Activated T-helper 17 cell treated with anti-CD3 and anti-CD28 coated beads, Interleukin-2, amount 50 U/mL, for 72 hours (primary cell): ENCODE results near the gene MIOX. TPM values are rescaled to one million over a fixed set of nuclear protein-coding genes. Genes with fewer than 3 reads are reported as not detected.

Source experiments
- ATAC-seq: fragments of 150-1000 bp; cut with Tn5 transposase; replicated peaks from 2 replicates; pipeline ENCODE4 v1.10.0; 2021; ENCODE audit warnings: mild to moderate bottlenecking, moderate library complexity
- H3K27ac Mint-ChIP-seq: one replicate; pipeline ENCODE4 v1.8.0; 2022; ENCODE audit warnings: mixed read lengths
- H3K27me3 Mint-ChIP-seq: one replicate; pipeline ENCODE4 v1.8.0; 2022; ENCODE audit warnings: mixed read lengths
- H3K36me3 Mint-ChIP-seq: one replicate; pipeline ENCODE4 v1.8.0; 2022; ENCODE audit warnings: low read depth, mild to moderate bottlenecking, mixed read lengths
- H3K4me1 Mint-ChIP-seq: one replicate; pipeline ENCODE4 v1.8.0; 2022; ENCODE audit warnings: mixed read lengths
- H3K4me3 Mint-ChIP-seq: one replicate; pipeline ENCODE4 v1.8.0; 2022; ENCODE audit warnings: mild to moderate bottlenecking, mixed read lengths
- H3K9me3 Mint-ChIP-seq: one replicate; pipeline ENCODE4 v1.8.0; 2022; ENCODE audit warnings: mixed read lengths
- total RNA-seq, 2 donors: library from RNA; stranded (reverse); gene quantifications; one replicate each; pipeline ENCODE4 v1.2.3, GENCODE V29; 2022

The MIOX gene
- total RNA-seq, 2 donors from 2014 or later: 0.24 to 0.53 TPM

GRCh38 chr22:50445880-50446707, 40.6 kb upstream of the MIOX start:
- Mint-ChIP-seq H3K4me1 (no peaks in the 10 kb centered on the region), H3K4me3 (no peak overlapping the region), H3K27me3 (no peaks in the 10 kb centered on the region), H3K27ac (peak overlapping the region; percentile 70), H3K36me3 (peaks cover 61% of the 10 kb centered on the region), H3K9me3 (no peaks in the 10 kb centered on the region)
- no peak for ATAC-seq

DNA sequence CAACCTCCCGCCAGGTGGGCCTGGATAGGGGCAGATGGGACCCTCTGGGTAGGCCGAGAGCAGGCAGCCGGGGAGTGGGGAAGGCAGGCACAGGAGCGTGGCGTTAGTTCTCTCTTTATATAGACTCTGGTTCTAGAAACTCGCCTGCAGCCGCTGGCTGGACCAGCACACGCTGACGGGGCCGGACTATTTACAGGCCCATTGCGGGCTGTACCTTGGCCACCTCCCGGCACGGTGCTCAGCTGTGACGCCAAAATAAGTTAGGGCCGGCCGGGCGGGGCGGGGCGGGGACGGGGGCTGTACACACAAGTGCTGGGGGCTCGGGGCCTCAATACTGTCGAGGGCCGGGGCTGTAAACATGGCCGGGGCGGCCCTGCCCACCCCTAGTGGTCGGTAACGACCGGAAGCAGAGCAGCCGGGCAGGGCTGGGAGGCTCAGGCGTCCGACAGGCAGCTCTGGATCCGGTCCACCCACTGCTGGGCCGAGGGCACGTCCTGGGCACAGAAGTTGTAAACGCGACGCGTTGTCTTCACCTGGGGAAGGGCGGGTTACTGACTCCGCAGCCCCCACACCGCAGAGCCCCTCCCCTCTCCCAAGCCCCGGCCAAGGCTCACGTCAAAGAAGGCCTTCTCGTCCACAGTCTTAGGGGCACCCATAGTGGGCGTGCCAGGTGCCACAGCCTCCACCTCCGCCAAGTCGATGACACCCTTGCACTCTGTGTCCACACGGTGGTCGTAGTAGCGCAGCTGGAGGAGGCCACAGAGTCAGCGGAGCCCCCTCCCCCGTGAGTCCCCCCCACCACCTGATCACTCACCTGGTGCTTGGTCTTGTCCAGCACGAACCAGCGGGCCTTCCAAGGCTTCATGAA, 39.7 kb upstream of the MIOX start:
- Mint-ChIP-seq H3K27me3 (no peaks in the 10 kb centered on the region), H3K36me3 (peaks cover 64% of the 10 kb centered on the region), H3K27ac (no peak overlapping the region), H3K4me1 (no peaks in the 10 kb centered on the region), H3K9me3 (no peaks in the 10 kb centered on the region), H3K4me3 (no peak overlapping the region)
- ATAC-seq: no peak

- Mint-ChIP-seq H3K9me3 (no peaks in the 10 kb centered on the region), H3K27ac (peak overlapping the region; percentile 7), H3K4me1 (peaks cover 3% of the 10 kb centered on the region), H3K36me3 (peaks cover 73% of the 10 kb centered on the region), H3K27me3 (no peaks in the 10 kb centered on the region), H3K4me3 (no peak overlapping the region)
- ATAC-seq: no peak
These were observed 38.8 kb upstream of the MIOX start for GRCh38 chr22:50447576-50448551.

DNA sequence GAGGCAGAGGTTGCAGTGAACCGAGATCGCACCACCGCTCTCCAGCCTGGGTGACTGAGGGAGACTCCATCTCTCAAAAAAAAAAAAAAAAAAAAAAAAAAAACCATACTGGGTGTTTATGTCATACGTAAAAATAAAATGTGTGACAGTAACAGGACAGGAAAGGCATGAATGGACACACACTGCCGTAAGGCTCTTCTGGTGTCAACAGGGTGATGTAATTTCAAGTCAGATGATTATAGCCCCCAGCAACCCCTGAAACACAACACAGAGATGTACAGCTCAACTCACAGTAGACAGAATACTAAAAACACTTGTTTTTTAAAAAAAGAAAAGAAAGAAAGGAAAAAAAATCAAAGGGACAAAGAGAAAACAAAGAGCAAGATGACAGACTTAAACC, 34.0 kb upstream of the MIOX start:
- no peak for ATAC-seq
- Mint-ChIP-seq H3K36me3 (peaks cover 89% of the 10 kb centered on the region), H3K4me1 (peaks cover 8% of the 10 kb centered on the region), H3K9me3 (no peaks in the 10 kb centered on the region), H3K4me3 (peak overlapping the region; percentile 31), H3K27me3 (no peaks in the 10 kb centered on the region), H3K27ac (peak overlapping the region; percentile 93)

DNA sequence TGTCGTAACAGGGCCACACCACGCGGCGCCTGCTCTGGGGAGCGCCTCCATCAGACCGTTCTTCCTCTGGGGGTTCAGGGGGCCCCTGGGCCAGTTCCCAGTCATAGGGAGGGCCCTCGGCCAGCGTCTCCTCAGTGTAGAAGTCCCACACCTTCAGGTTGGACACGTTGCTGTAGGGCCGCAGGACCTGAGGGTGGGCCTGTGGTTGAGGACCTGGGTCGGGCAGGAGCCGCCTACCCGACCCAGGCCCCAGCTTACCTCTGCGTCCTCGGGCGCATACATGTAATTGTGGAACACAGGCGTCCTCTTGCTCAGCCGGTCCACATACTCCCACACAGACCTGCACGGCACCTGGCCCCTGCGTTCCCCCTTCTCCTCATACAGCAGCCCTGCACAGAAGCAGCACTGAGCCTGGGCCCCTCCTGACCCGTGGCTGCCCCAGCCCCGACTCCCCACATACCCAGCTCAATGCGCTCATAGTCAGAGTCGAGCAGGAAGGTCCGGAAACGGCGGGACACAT, 32.0 kb upstream of the MIOX start:
- no peaks in the 10 kb centered on the region for H3K27me3 Mint-ChIP-seq
- peaks cover 87% of the 10 kb centered on the region for H3K36me3 Mint-ChIP-seq
- ATAC-seq: no peak
- no peak overlapping the region for H3K27ac Mint-ChIP-seq
- H3K9me3 Mint-ChIP-seq: no peaks in the 10 kb centered on the region
- H3K4me3 Mint-ChIP-seq: no peak overlapping the region
- H3K4me1 Mint-ChIP-seq: peaks cover 8% of the 10 kb centered on the region

- H3K36me3 Mint-ChIP-seq: peaks cover 84% of the 10 kb centered on the region
- no peaks in the 10 kb centered on the region for H3K27me3 Mint-ChIP-seq
- H3K4me1 Mint-ChIP-seq: peaks cover 8% of the 10 kb centered on the region
- H3K9me3 Mint-ChIP-seq: no peaks in the 10 kb centered on the region
- ATAC-seq: no peak
- H3K27ac Mint-ChIP-seq: no peak overlapping the region
- no peak overlapping the region for H3K4me3 Mint-ChIP-seq
These were observed 31.5 kb upstream of the MIOX start for GRCh38 chr22:50455201-50455600.

- no peak overlapping the region for H3K27ac Mint-ChIP-seq
- peaks cover 8% of the 10 kb centered on the region for H3K4me1 Mint-ChIP-seq
- peaks cover 84% of the 10 kb centered on the region for H3K36me3 Mint-ChIP-seq
- H3K4me3 Mint-ChIP-seq: no peak overlapping the region
- no peak for ATAC-seq
- no peaks in the 10 kb centered on the region for H3K9me3 Mint-ChIP-seq
- no peaks in the 10 kb centered on the region for H3K27me3 Mint-ChIP-seq
These were observed 30.6 kb upstream of the MIOX start for GRCh38 chr22:50456026-50456425.

DNA sequence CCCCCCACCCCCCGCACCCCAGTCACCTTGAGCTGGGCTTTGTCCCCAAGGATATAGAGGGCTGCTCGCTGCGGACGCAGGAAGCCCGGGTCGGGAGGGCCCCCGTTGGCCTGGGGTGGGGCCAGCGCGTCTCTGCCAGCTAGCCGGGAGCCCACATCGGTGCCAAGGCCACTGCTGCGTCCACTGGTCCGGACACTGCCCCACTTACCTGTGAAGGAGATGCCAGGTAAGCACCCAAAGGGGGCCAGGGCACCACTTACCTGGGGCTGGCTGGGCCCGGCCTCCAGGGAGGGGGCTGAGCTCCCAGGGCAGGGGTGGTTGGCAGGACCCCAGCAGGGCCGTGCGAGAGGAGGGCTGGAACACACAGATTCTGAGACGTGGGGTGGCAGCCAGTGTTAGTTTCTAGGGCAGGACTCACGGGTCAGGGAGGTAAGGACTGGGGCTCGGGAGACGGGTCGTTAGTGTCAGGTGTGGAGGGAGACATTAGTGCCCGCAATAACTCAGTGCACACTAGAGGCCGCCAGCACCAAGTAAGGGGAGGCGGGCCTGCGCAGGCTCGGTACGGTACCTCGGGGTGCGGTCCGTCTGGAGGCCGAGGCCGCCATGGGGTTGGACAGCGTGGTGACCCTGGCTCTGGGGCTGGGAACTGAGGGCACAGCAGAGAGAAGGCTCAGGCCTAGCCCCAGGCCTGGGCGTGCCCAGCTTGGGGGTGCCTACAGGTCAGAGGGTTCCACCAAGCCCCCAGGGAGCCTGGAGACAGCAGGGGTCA, 30.0 kb upstream of the MIOX start:
- no peak for ATAC-seq
- Mint-ChIP-seq H3K9me3 (no peaks in the 10 kb centered on the region), H3K36me3 (peaks cover 82% of the 10 kb centered on the region), H3K27ac (no peak overlapping the region), H3K27me3 (no peaks in the 10 kb centered on the region), H3K4me1 (peaks cover 8% of the 10 kb centered on the region), H3K4me3 (no peak overlapping the region)

DNA sequence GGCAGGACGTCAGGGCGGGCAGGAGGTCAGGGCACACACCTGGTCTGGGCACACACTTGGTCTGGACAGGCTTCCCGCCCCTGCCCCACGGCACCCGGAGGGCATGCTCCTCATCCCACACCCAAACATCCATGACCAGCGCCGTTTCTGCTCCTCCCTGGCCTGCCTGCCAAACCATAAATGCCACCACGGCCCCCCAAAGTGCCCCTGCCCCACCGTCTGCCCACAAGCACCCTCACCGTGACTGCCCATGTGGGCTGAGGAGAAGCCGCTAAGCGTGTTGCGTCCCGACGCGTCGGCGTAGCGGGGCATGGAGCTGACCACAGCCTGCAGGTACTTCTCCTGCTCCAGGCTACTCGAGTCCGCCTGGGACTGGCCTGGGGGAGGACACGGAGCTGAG, 27.6 kb upstream of the MIOX start:
- no peak overlapping the region for H3K27ac Mint-ChIP-seq

DNA sequence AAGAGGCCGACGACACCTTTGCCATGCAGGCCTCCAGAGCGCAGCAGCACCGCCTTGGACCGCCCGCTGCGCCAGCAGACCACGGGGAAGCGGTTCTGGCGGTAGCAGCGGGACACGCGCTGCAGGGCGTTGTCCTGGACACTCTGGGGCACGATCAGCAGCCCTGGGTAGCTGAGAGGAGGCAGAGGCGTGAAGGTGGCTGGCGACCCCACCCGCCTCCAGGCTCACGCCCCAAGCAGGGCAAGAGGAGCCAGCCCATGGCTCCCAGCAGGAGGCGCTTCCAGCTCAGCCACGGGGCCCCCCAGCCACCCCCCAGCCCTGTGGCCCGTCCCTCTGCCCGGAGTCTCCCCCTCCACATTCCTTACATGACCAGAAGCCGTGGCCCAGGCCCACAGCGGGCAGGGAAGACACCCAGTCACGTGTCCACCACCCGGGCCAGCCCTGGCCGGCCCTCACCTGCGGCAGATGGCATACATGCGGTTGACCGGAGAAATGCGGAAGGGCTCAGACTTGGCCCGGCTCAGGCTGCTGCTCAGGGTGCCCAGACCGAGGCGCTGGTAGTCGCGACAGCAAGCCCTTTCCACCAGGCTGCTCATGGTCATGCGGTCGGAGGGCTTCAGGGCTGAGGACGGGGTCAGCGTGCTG, 27.0 kb upstream of the MIOX start:
- H3K27ac Mint-ChIP-seq: no peak overlapping the region
- peaks cover 81% of the 10 kb centered on the region for H3K36me3 Mint-ChIP-seq
- H3K27me3 Mint-ChIP-seq: no peaks in the 10 kb centered on the region
- H3K4me3 Mint-ChIP-seq: no peak overlapping the region
- no peaks in the 10 kb centered on the region for H3K9me3 Mint-ChIP-seq
- H3K4me1 Mint-ChIP-seq: no peaks in the 10 kb centered on the region
- no peak for ATAC-seq

More for the DNA sequence above, 27.6 kb upstream of the MIOX start:
- H3K36me3 Mint-ChIP-seq: peaks cover 78% of the 10 kb centered on the region
- no peaks in the 10 kb centered on the region for H3K4me1 Mint-ChIP-seq
- no peaks in the 10 kb centered on the region for H3K27me3 Mint-ChIP-seq
- no peak overlapping the region for H3K4me3 Mint-ChIP-seq
- no peaks in the 10 kb centered on the region for H3K9me3 Mint-ChIP-seq
- no peak for ATAC-seq

DNA sequence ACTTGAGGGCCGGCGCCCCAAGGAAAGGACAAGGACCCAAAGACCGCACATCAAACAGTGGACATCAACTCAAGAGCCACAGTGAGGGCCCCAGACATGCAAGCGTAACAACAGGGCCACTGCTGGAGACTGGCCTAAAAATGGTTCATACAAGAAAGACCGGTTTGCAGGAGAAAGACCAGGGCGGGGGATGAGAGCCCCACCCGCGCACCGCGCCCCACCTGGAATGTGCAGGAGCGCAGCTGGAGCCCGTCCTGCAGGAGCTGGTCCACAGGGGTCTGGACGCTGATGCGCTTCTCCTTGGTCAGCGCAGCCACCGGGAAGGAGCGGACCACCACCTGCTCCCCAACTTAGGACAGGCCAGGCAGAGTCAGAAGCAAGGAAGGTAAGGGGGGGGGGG, 25.7 kb upstream of the MIOX start:
- Mint-ChIP-seq H3K27me3 (no peaks in the 10 kb centered on the region), H3K4me3 (no peak overlapping the region), H3K27ac (no peak overlapping the region), H3K9me3 (no peaks in the 10 kb centered on the region), H3K4me1 (no peaks in the 10 kb centered on the region), H3K36me3 (peaks cover 79% of the 10 kb centered on the region)
- no peak for ATAC-seq

- no peak overlapping the region for H3K4me3 Mint-ChIP-seq
- H3K36me3 Mint-ChIP-seq: peaks cover 82% of the 10 kb centered on the region
- no peak overlapping the region for H3K27ac Mint-ChIP-seq
- ATAC-seq: no peak
- H3K4me1 Mint-ChIP-seq: no peaks in the 10 kb centered on the region
- H3K9me3 Mint-ChIP-seq: no peaks in the 10 kb centered on the region
- no peaks in the 10 kb centered on the region for H3K27me3 Mint-ChIP-seq
These were observed 25.1 kb upstream of the MIOX start for GRCh38 chr22:50461536-50461935.

- no peak for ATAC-seq
- Mint-ChIP-seq H3K4me1 (no peaks in the 10 kb centered on the region), H3K27me3 (no peaks in the 10 kb centered on the region), H3K4me3 (no peak overlapping the region), H3K9me3 (no peaks in the 10 kb centered on the region), H3K27ac (no peak overlapping the region), H3K36me3 (peaks cover 82% of the 10 kb centered on the region)
These were observed 24.6 kb upstream of the MIOX start for GRCh38 chr22:50461979-50462540.
